Middle frontal gyrus (tissue), 1 donor: ENCODE data around the gene FAM98A.

Experiments used
- DNase-seq: peaks from one replicate; pipeline ENCODE4 v3.0.0-alpha.2; 2015; ENCODE audit warnings: low spot score; ENCODE audit errors: extremely low spot score

The FAM98A gene

DNA sequence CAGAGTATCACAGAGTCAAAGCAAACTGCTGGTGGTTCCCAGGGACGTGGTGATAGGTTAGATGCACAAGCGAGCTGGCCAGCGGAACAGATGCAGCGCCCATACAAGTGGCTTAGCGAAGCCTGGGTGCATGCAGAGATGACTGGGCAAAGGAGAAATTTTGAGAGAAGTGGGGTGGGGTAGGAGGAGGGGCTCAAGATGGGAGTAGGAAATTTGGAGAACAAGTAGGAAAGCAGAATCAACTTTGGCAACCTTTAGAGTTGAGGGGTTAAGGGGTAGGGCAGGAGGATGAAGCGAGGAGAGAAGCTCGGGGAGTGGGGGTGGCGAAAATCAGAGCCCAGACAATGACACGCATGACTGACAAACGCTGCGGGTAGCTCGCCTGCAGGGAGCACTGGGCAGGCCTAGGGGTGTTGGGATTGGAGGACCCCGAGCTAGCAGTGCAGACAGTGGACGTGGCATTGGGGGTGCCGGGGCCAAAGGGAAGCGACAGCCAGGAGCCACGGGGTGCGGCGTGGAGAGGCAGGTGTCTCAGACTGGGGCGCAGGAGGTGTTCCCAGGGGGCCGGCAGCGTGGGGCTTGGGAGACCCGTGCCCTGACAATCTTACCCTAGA lies 431 bp downstream of the FAM98A start:
- no peak for DNase-seq

GRCh38 chr2:33597026-33597425 lies 2.1 kb downstream of the FAM98A start:
- no peak for DNase-seq

- no peak for DNase-seq
Observed at GRCh38 chr2:33595385-33595784, 3.7 kb downstream of the FAM98A start.

DNA sequence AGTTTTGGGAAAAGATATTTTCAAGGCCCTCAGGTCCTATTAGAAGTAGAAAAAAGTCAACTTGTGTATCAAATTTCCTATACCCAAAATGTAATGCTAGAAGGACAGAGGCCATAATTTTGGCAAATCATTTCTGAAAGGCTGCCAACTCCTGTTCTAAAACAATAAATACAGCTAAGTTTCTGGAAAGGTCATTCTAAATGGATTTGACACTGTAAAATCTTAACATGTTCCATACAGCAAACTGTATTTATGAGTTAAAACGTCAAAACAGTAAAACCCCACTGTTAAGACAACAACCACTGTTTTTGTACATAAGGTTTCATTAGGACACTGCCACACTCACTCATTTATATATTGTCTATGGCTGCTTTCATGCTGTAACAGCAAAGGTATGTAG lies 9.7 kb downstream of the FAM98A start:
- DNase-seq: no peak

- DNase-seq: no peak
Observed at GRCh38 chr2:33588232-33588631, 10.9 kb downstream of the FAM98A start.

DNA sequence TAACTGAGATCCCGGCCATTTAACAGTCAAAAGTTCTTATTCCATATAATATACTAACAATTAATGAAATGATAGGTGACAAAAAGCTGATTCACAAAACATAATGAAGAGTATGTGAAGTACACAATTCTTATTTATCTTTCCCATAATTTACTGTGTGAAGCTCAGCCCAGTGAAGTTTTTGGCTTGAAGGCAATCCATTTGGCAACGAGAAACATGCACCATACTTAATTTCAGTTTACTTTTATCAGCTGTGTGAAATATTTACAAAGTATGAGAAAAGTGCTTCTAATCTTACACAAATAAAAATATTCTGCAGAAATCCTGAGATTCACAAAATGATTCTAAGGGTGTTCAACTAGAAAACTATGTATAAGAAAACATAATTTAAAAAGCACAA lies 12.3 kb downstream of the FAM98A start:
- DNase-seq: no peak

GRCh38 chr2:33583194-33583938 lies 15.7 kb downstream of the FAM98A start:
- no peak for DNase-seq

GRCh38 chr2:33581872-33582271 lies 17.2 kb downstream of the FAM98A start:
- no peak for DNase-seq

DNA sequence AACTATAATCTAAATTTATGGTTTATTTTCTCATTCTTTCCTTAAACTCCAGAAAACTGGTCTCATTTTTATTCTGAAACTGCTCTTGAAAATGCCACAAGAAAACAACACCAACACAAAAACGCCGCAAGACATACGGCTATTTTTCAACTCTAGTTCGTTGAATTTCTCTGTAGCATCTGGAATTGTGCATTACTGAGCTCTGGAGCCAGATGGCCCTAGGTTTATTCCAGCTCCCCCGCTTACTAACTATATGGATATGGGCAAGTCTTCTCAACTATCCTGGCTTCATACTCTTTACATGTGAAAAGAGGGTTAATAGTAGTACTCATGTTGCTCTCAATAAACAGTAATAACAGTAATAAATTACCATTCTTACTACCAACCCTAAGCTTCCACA lies 19.9 kb downstream of the FAM98A start:
- no peak for DNase-seq

- DNase-seq: no peak
Observed at GRCh38 chr2:33577668-33578067, 21.4 kb downstream of the FAM98A start.

- DNase-seq: no peak
Observed at GRCh38 chr2:33577084-33577483, 22.0 kb downstream of the FAM98A start.

GRCh38 chr2:33573657-33574056 lies 25.4 kb downstream of the FAM98A start:
- DNase-seq: no peak

- DNase-seq: no peak
Observed at GRCh38 chr2:33570681-33571080, 28.4 kb downstream of the FAM98A start.

- DNase-seq: no peak
Observed at GRCh38 chr2:33561872-33562271, 37.2 kb downstream of the FAM98A start.

DNA sequence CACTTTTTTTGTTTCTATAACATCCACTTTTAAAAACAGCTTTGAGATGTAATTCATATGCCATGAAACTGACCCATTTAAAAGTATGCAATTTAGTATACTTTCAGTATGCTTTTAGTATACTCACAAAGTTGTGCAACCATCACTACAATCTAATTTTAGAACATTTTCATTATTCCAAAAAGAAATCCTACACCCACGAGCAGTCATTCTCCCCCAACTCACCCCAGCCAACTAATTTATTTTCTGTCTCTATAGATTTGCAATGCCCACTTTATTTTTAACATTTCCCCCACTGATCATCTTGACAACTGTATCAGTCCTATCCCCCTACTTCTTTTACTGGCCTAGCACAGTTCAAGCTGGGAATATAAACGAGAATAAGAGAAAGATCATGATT lies 39.1 kb downstream of the FAM98A start:
- DNase-seq: no peak

DNA sequence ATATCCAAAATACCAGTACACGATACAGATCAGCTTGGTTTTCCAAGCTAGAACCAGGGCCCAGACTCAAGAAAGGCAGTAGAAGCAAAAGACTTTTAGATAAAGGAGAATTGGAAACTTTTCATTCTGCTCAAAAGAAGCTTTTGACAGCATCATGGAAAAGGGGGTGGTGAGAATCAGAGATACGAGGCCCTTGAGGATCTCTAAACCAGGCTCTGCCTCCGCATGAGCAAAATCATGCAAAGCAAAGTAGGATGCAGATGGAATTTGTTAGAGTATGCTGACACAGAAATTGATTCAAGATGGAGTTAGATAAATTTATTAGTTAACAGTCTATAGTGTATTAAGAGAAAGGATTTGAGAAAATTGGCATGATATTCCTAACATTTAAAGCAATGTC lies 39.8 kb downstream of the FAM98A start:
- no peak for DNase-seq

GRCh38 chr2:33555681-33556080 lies 43.4 kb downstream of the FAM98A start:
- DNase-seq: no peak

DNA sequence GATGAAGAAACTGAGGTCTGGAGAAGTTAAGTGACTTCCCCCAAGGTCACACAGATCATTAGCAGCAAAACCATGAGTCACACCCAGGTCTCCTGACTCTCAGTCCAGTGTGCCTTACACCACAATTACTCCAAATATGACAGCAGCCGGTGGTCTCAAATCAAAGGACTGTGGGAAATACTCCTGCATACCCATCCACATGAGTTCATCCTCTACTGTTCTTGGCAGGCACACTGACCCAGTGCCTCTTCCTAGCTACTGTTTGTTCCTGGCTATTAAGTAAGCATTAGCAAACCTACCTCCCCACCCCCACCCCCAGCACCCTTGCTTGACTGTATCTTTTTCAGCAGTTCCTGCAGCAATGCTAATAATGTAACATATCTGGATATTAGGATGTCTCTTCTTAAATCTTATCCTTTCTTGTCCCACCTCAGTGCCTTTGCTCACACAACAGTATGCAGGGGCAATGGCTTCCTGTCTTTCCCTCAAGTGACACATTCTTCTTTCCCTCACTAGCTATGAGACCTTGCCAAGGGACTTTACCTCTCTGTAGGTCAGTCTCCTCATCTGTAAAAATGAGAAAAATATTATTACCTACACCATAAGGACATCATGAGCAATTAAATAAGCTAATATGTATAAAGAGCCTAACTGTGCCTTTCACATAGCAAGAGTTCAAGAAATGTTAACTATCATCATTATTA lies 46.2 kb downstream of the FAM98A start:
- DNase-seq: no peak

DNA sequence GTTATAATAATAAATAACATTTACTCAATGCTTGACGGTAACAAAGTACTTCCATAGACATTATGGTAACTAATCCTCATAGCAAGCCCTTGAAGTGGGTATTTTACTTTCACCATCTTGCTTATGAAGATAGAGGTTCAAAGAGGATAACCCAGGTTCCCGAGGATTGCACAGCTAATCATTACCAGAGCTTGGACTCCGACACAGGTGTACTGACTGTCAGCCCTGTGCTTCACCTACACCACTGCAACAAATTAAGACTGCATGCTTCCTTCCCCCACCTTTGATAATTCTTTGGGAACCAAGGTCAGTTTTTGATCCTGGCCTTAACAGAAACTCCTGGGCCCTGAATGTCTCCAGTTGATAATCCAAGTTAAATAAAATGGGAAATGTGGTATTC lies 48.9 kb downstream of the FAM98A start:
- DNase-seq: no peak

- no peak for DNase-seq
Observed at GRCh38 chr2:33541243-33541642, 57.9 kb downstream of the FAM98A start.

- DNase-seq: no peak
Observed at GRCh38 chr2:33535421-33535820, 63.7 kb downstream of the FAM98A start.
